GM12865 (cell line): ENCODE data around the gene ITIH4.

ENCODE experiments used
- DNase-seq: peaks from one replicate; pipeline ENCODE4 v3.0.0; 2010; ENCODE audit warnings: low read depth
- H3K4me3 ChIP-seq: 2 replicates; pipeline ENCODE4 v1.5.1; 2011; ENCODE audit warnings: mild to moderate bottlenecking, low read depth, low read length, control low read depth
- TF ChIP-seq, protein P1 (sequence below): IDR thresholded peaks from 2 replicates; pipeline ENCODE4 v1.5.1; 2011; ENCODE audit warnings: low read length, control low read depth, low read depth, inconsistent platforms; ENCODE audit not compliant: insufficient read depth; ENCODE audit errors: missing control alignments

The ITIH4 gene

GRCh38 chr3:52830535-52831258 lies at the start of gene ITIH4:
TSS of gene ITIH4 (minus strand) at chr3:52830672. CDS start at chr3:52830642, 30 bp downstream.
- TF ChIP-seq, protein P1, sequence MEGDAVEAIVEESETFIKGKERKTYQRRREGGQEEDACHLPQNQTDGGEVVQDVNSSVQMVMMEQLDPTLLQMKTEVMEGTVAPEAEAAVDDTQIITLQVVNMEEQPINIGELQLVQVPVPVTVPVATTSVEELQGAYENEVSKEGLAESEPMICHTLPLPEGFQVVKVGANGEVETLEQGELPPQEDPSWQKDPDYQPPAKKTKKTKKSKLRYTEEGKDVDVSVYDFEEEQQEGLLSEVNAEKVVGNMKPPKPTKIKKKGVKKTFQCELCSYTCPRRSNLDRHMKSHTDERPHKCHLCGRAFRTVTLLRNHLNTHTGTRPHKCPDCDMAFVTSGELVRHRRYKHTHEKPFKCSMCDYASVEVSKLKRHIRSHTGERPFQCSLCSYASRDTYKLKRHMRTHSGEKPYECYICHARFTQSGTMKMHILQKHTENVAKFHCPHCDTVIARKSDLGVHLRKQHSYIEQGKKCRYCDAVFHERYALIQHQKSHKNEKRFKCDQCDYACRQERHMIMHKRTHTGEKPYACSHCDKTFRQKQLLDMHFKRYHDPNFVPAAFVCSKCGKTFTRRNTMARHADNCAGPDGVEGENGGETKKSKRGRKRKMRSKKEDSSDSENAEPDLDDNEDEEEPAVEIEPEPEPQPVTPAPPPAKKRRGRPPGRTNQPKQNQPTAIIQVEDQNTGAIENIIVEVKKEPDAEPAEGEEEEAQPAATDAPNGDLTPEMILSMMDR, result no peak
- DNase-seq, result no peak
- H3K4me3 ChIP-seq, result no peak within 1 kb of the TSS

DNA sequence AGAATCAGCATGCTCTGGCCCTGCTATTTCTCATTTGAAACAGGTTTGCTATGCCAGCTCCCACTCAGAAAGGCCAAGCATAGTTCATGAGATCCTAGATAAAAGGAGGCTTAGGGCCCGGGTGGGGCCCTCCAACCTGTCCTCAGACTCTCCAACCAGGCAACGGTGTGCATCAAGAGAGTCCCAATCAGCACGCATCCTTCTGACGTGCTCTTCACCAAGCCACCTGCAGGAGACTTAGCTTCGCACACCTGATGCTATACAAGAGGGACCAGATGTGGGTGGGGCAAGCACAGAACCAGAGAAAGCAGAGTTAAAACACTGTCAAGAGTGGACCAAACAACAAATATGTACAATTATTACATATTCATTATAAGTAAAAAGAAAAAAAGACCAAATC lies 49.6 kb upstream of the ITIH4 start:
- H3K4me3 ChIP-seq, result no peak overlapping the region
- DNase-seq, result no peak
- TF ChIP-seq, protein P1, result no peak

- no peak overlapping the region for H3K4me3 ChIP-seq
- DNase-seq, result no peak
- TF ChIP-seq, protein P1, result no peak
These were observed 49.1 kb upstream of the ITIH4 start for GRCh38 chr3:52879581-52879980.

DNA sequence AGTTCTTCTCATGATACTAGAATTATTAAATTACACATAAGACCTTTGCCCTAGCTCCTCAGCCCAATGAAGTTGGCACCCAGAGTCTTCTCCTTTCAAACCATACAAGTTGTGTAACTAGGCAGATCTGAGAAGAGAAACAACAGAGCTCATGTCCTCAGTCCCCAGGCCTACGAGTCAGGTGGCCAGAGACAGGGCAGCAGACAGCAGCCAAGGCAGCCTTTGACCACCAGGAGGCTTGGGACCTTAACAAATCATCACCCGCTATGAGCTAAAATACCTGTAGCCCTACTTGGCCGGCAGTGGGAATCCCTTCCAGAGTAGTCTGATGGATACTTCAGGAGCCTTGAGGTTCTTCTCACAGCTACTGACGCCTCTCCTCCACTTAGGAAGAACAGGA lies 48.6 kb upstream of the ITIH4 start:
- H3K4me3 ChIP-seq, result no peak overlapping the region
- no peak for DNase-seq
- TF ChIP-seq, protein P1, result no peak

GRCh38 chr3:52877085-52877484 lies 46.6 kb upstream of the ITIH4 start:
- TF ChIP-seq, protein P1, result no peak
- no peak overlapping the region for H3K4me3 ChIP-seq
- DNase-seq, result no peak

DNA sequence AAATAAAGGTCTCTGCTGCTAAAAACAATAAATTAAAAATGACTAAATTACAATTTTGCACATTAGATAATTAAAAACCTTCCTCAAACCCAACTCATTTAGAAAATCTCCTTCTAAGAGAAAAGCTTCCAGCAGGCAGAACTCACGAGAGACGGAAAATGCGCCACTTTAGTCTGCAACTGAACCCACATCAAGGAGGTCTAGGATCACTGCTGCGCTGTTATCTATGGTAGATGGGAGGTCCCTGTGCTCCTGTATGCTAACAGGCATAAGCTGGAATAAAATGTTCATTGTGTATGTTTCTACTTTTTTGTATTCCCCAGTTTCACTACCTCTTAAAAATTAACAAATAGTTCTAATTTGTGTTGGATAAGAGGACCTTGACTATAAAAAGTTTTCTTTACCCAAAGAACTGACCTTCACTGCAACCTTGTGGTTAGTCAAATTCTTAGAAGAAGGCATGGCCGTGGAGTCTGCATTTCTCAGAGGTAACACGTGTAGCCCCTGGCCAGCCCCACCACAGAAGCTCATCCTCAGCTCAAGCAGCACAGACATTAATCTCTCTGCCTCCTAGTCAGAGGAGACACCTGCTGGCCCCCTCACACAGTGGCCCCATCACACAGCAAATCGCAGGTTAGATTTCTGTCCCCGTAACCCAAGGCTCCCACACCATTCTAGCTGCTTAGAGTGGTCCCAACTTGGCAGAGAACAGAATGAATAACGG lies 44.6 kb upstream of the ITIH4 start:
- H3K4me3 ChIP-seq, result no peak overlapping the region
- DNase-seq, result no peak
- TF ChIP-seq, protein P1, result no peak
